Fibroblast of skin of right biceps (primary cell): Measurements from ENCODE around the gene ZNF26.

ENCODE experiments used
- DNase-seq: peaks from one replicate; pipeline ENCODE4 v3.0.0-alpha.2; 2013

The ZNF26 gene

GRCh38 chr12:133063556-133063955, 77.4 kb downstream of the ZNF26 start:
- no peak for DNase-seq

GRCh38 chr12:133073836-133074235, 87.7 kb downstream of the ZNF26 start:
- DNase-seq, result no peak
